ENCODE data around the gene TNFAIP8L3. TPM values are rescaled to one million over a fixed set of nuclear protein-coding genes. Genes with fewer than 3 reads are reported as not detected.
"Not testable (repeated sequence)": the region's sequence is repeated elsewhere in the genome, so short reads cannot be mapped to it uniquely, and the experiment has no call there.

The TNFAIP8L3 gene
- polyA plus RNA-seq = not detected

- DNase-seq = no peak
- Mint-ChIP-seq H3K4me1 (no peaks in the 10 kb centered on the region), H3K4me3 (peak within 1 kb of the TSS in 3 of 5 donors; percentile 13 to 50 (median 45)), H3K9me3 (peaks cover 0 to 1% (median 0%) of the 10 kb centered on the region in 6 donors), H3K27ac (no peak within 1 kb of the TSS), H3K27me3 (ENCODE audit: low read depth in 3 of 3) (peaks cover 9 to 23% (median 13%) of the 10 kb centered on the region in 3 donors), H3K36me3 (no peaks in the 10 kb centered on the region)
These were observed at the start of gene TNFAIP8L3 for GRCh38 chr15:51094606-51095569. TNFAIP8L3 (minus strand) TSS chr15:51094906; CDS start chr15:51094595, 311 bp downstream.

GRCh38 chr15:51144021-51144532, 49.4 kb upstream of the TNFAIP8L3 start:
- Mint-ChIP-seq H3K36me3 (no peaks in the 10 kb centered on the region), H3K4me3 (no peak overlapping the region), H3K4me1 (no peaks in the 10 kb centered on the region), H3K9me3 (peaks cover 0 to 8% (median under 1%) of the 10 kb centered on the region in 6 donors), H3K27ac (no peak overlapping the region), H3K27me3 (ENCODE audit: low read depth in 3 of 3) (peaks cover 0 to 14% (median 7%) of the 10 kb centered on the region in 3 donors)
- DNase-seq = no peak

GRCh38 chr15:51140347-51140746, 45.6 kb upstream of the TNFAIP8L3 start:
- H3K4me3 Mint-ChIP-seq, H3K36me3 Mint-ChIP-seq, H3K9me3 Mint-ChIP-seq, H3K27ac Mint-ChIP-seq, H3K4me1 Mint-ChIP-seq, DNase-seq: not testable (repeated sequence)
- H3K27me3 Mint-ChIP-seq (ENCODE audit: low read depth in 3 of 3) = peaks cover 0 to 11% (median 3%) of the 10 kb centered on the region in 3 donors

GRCh38 chr15:51139091-51139490, 44.4 kb upstream of the TNFAIP8L3 start:
- Mint-ChIP-seq H3K9me3 (peaks cover 0 to 8% (median under 1%) of the 10 kb centered on the region in 6 donors), H3K4me3 (no peak overlapping the region), H3K27ac (no peak overlapping the region), H3K36me3 (no peaks in the 10 kb centered on the region), H3K4me1 (no peaks in the 10 kb centered on the region), H3K27me3 (ENCODE audit: low read depth in 3 of 3) (peaks cover 0 to 11% (median 3%) of the 10 kb centered on the region in 3 donors)
- DNase-seq = no peak

- Mint-ChIP-seq H3K27me3 (ENCODE audit: low read depth in 3 of 3) (peaks cover 0 to 8% (median 3%) of the 10 kb centered on the region in 3 donors), H3K36me3 (no peaks in the 10 kb centered on the region), H3K4me1 (no peaks in the 10 kb centered on the region)
These were observed 43.2 kb upstream of the TNFAIP8L3 start for GRCh38 chr15:51137880-51138430.

GRCh38 chr15:51137024-51137423, 42.3 kb upstream of the TNFAIP8L3 start:
- DNase-seq = no peak
- Mint-ChIP-seq H3K9me3 (peaks cover 0 to 8% (median under 1%) of the 10 kb centered on the region in 6 donors), H3K4me3 (no peak overlapping the region), H3K4me1 (no peaks in the 10 kb centered on the region), H3K27me3 (ENCODE audit: low read depth in 3 of 3) (peaks cover 0 to 9% (median 3%) of the 10 kb centered on the region in 3 donors), H3K36me3 (no peaks in the 10 kb centered on the region), H3K27ac (no peak overlapping the region)

More at GRCh38 chr15:51137880-51138430, 43.2 kb upstream of the TNFAIP8L3 start:
- Mint-ChIP-seq H3K4me3 (no peak overlapping the region), H3K27ac (no peak overlapping the region), H3K9me3 (peaks cover 0 to 8% (median under 1%) of the 10 kb centered on the region in 6 donors)
- DNase-seq = no peak

GRCh38 chr15:51135276-51135675, 40.6 kb upstream of the TNFAIP8L3 start:
- Mint-ChIP-seq H3K27me3 (ENCODE audit: low read depth in 3 of 3) (peaks cover 0 to 4% (median 0%) of the 10 kb centered on the region in 3 donors), H3K4me3 (no peak overlapping the region), H3K4me1 (no peaks in the 10 kb centered on the region), H3K36me3 (no peaks in the 10 kb centered on the region), H3K9me3 (peaks cover 0 to 4% (median under 1%) of the 10 kb centered on the region in 6 donors), H3K27ac (no peak overlapping the region)
- DNase-seq = no peak

GRCh38 chr15:51134416-51135199, 39.9 kb upstream of the TNFAIP8L3 start:
- no peak overlapping the region for H3K4me3 Mint-ChIP-seq
- H3K4me1 Mint-ChIP-seq = no peaks in the 10 kb centered on the region
- no peak for DNase-seq
- H3K27me3 Mint-ChIP-seq (ENCODE audit: low read depth in 3 of 3) = peaks cover 0 to 2% (median 0%) of the 10 kb centered on the region in 3 donors
- H3K9me3 Mint-ChIP-seq = peaks cover 0 to 2% (median 0%) of the 10 kb centered on the region in 6 donors
- H3K36me3 Mint-ChIP-seq = no peaks in the 10 kb centered on the region
- no peak overlapping the region for H3K27ac Mint-ChIP-seq

GRCh38 chr15:51133140-51133765, 38.5 kb upstream of the TNFAIP8L3 start:
- Mint-ChIP-seq H3K27me3 (ENCODE audit: low read depth in 3 of 3) (peaks cover 0 to 2% (median 0%) of the 10 kb centered on the region in 3 donors), H3K36me3 (no peaks in the 10 kb centered on the region), H3K27ac (no peak overlapping the region), H3K4me3 (no peak overlapping the region), H3K9me3 (no peaks in the 10 kb centered on the region), H3K4me1 (no peaks in the 10 kb centered on the region)
- DNase-seq = no peak

GRCh38 chr15:51132384-51133139, 37.9 kb upstream of the TNFAIP8L3 start:
- DNase-seq = no peak
- Mint-ChIP-seq H3K27ac (no peak overlapping the region), H3K9me3 (no peaks in the 10 kb centered on the region), H3K4me3 (no peak overlapping the region), H3K4me1 (no peaks in the 10 kb centered on the region), H3K27me3 (ENCODE audit: low read depth in 3 of 3) (peaks cover 0 to 2% (median 0%) of the 10 kb centered on the region in 3 donors), H3K36me3 (no peaks in the 10 kb centered on the region)

- DNase-seq = no peak
- peaks cover 0 to 2% (median 1%) of the 10 kb centered on the region in 3 donors for H3K27me3 Mint-ChIP-seq (ENCODE audit: low read depth in 3 of 3)
- no peaks in the 10 kb centered on the region for H3K4me1 Mint-ChIP-seq
- no peaks in the 10 kb centered on the region for H3K9me3 Mint-ChIP-seq
- no peak overlapping the region for H3K27ac Mint-ChIP-seq
- no peaks in the 10 kb centered on the region for H3K36me3 Mint-ChIP-seq
- no peak overlapping the region for H3K4me3 Mint-ChIP-seq
These were observed 37.0 kb upstream of the TNFAIP8L3 start for GRCh38 chr15:51131596-51132290.

- no peaks in the 10 kb centered on the region for H3K9me3 Mint-ChIP-seq
- no peaks in the 10 kb centered on the region for H3K36me3 Mint-ChIP-seq
- no peaks in the 10 kb centered on the region for H3K4me1 Mint-ChIP-seq
- H3K27me3 Mint-ChIP-seq (ENCODE audit: low read depth in 3 of 3) = peaks cover 0 to 4% (median 2%) of the 10 kb centered on the region in 3 donors
- H3K4me3 Mint-ChIP-seq = no peak overlapping the region
- H3K27ac Mint-ChIP-seq = no peak overlapping the region
- no peak for DNase-seq
These were observed 35.6 kb upstream of the TNFAIP8L3 start for GRCh38 chr15:51130344-51130743.
